Measurements from ENCODE around the gene ZBTB45.
"Not testable (repeated sequence)": the region's sequence is repeated elsewhere in the genome, so short reads cannot be mapped to it uniquely, and the experiment has no call there.

ZBTB45 gene

GRCh38 chr19:58477871-58478270, 41.7 kb downstream of the ZBTB45 start:
- Mint-ChIP-seq H3K9me3 (no peaks in the 10 kb centered on the region), H3K4me1 (peaks cover 45% of the 10 kb centered on the region), H3K4me3 (no peak overlapping the region), H3K27ac (peak overlapping the region in 1 of 2 donors; percentile 94), H3K27me3 (no peaks in the 10 kb centered on the region)
- DNase-seq (no peak), ATAC-seq (no peak)

- Mint-ChIP-seq H3K27me3 (no peaks in the 10 kb centered on the region), H3K4me1 (peaks cover 45% of the 10 kb centered on the region), H3K4me3 (peak overlapping the region; percentile 85 to 92), H3K27ac (peak overlapping the region; percentile 94 to 97), H3K9me3 (no peaks in the 10 kb centered on the region)
- DNase-seq (no peak), ATAC-seq (no peak)
These were observed 42.5 kb downstream of the ZBTB45 start for GRCh38 chr19:58477130-58477529.

GRCh38 chr19:58476498-58477015, 43.1 kb downstream of the ZBTB45 start:
- Mint-ChIP-seq H3K27me3 (no peaks in the 10 kb centered on the region), H3K9me3 (no peaks in the 10 kb centered on the region), H3K27ac (peak overlapping the region; percentile 82 to 97), H3K4me3 (peak overlapping the region; percentile 85 to 92), H3K4me1 (peaks cover 45% of the 10 kb centered on the region)
- DNase-seq (no peak), ATAC-seq (peak; percentile 2)

- peak; percentile 95 to 98 for DNase-seq
- peak; percentile 91 for ATAC-seq
- Mint-ChIP-seq H3K27ac (peak within 1 kb of the TSS; percentile 98 to 99), H3K9me3 (no peaks in the 10 kb centered on the region), H3K4me3 (peak within 1 kb of the TSS; percentile 85 to 92), H3K27me3 (no peaks in the 10 kb centered on the region), H3K4me1 (peaks cover 45% of the 10 kb centered on the region)
These were observed 43.7 kb downstream of the ZBTB45 start, which contains the start of gene ZNF446 for GRCh38 chr19:58475714-58476497. TSS of gene ZNF446 (plus strand) at chr19:58476352. CDS start at chr19:58477219, 867 bp downstream.

- no peaks in the 10 kb centered on the region for H3K27me3 Mint-ChIP-seq
- peak overlapping the region; percentile 85 to 92 for H3K4me3 Mint-ChIP-seq
- H3K4me1 Mint-ChIP-seq, result peaks cover 45% of the 10 kb centered on the region
- no peak for DNase-seq
- ATAC-seq, result peak; percentile 39
- no peaks in the 10 kb centered on the region for H3K9me3 Mint-ChIP-seq
- H3K27ac Mint-ChIP-seq, result peak overlapping the region; percentile 98 to 99
These were observed 44.5 kb downstream of the ZBTB45 start for GRCh38 chr19:58474997-58475713.

GRCh38 chr19:58474291-58474996, 45.2 kb downstream of the ZBTB45 start:
- ATAC-seq, result no peak
- H3K4me1 Mint-ChIP-seq, result peaks cover 45% of the 10 kb centered on the region
- no peaks in the 10 kb centered on the region for H3K27me3 Mint-ChIP-seq
- peak overlapping the region; percentile 85 to 92 for H3K4me3 Mint-ChIP-seq
- DNase-seq, result no peak
- no peaks in the 10 kb centered on the region for H3K9me3 Mint-ChIP-seq
- no peak overlapping the region for H3K27ac Mint-ChIP-seq

GRCh38 chr19:58473775-58474174, 45.8 kb downstream of the ZBTB45 start:
- ATAC-seq (no peak), DNase-seq (no peak)
- no peak overlapping the region for H3K27ac Mint-ChIP-seq
- peaks cover 50% of the 10 kb centered on the region for H3K4me1 Mint-ChIP-seq
- no peaks in the 10 kb centered on the region for H3K27me3 Mint-ChIP-seq
- H3K9me3 Mint-ChIP-seq, result no peaks in the 10 kb centered on the region
- H3K4me3 Mint-ChIP-seq, result no peak overlapping the region

- H3K27me3 Mint-ChIP-seq, result no peaks in the 10 kb centered on the region
- peaks cover 51% of the 10 kb centered on the region for H3K4me1 Mint-ChIP-seq
These were observed 47.9 kb downstream of the ZBTB45 start for GRCh38 chr19:58471736-58472135.

GRCh38 chr19:58470837-58471543, 48.6 kb downstream of the ZBTB45 start:
- not testable (repeated sequence) for ATAC-seq, DNase-seq

More at GRCh38 chr19:58471736-58472135, 47.9 kb downstream of the ZBTB45 start:
- H3K9me3 Mint-ChIP-seq, result no peaks in the 10 kb centered on the region
- DNase-seq, result no peak
- no peak for ATAC-seq
- no peak overlapping the region for H3K27ac Mint-ChIP-seq
- no peak overlapping the region for H3K4me3 Mint-ChIP-seq

GRCh38 chr19:58469241-58470013, 50.2 kb downstream of the ZBTB45 start:
- Mint-ChIP-seq H3K4me1 (peaks cover 37% of the 10 kb centered on the region), H3K27me3 (no peaks in the 10 kb centered on the region), H3K4me3 (no peak overlapping the region), H3K9me3 (no peaks in the 10 kb centered on the region), H3K27ac (peak overlapping the region in 1 of 2 donors; percentile 48)
- ATAC-seq, result no peak
- DNase-seq, result no peak

More at GRCh38 chr19:58470837-58471543, 48.6 kb downstream of the ZBTB45 start:
- H3K27ac Mint-ChIP-seq, H3K9me3 Mint-ChIP-seq, H3K4me3 Mint-ChIP-seq, H3K27me3 Mint-ChIP-seq: not testable (repeated sequence)
- H3K4me1 Mint-ChIP-seq, result peaks cover 50% of the 10 kb centered on the region

GRCh38 chr19:58468216-58468839, 51.3 kb downstream of the ZBTB45 start:
- Mint-ChIP-seq H3K9me3 (no peaks in the 10 kb centered on the region), H3K4me1 (peaks cover 26% of the 10 kb centered on the region), H3K27me3 (no peaks in the 10 kb centered on the region), H3K4me3 (peak overlapping the region; percentile 82 to 97), H3K27ac (peak overlapping the region in 1 of 2 donors; percentile 31)
- ATAC-seq (no peak), DNase-seq (no peak)

- ATAC-seq, result peak; percentile 98
- Mint-ChIP-seq H3K9me3 (no peaks in the 10 kb centered on the region), H3K4me3 (peak within 1 kb of the TSS; percentile 82 to 97), H3K4me1 (peaks cover 26% of the 10 kb centered on the region), H3K27me3 (no peaks in the 10 kb centered on the region), H3K27ac (peak within 1 kb of the TSS; percentile 86 to 94)
- peak; percentile 93 to 97 for DNase-seq
These were observed 52.6 kb downstream of the ZBTB45 start, which contains the start of gene ZNF324 for GRCh38 chr19:58466760-58467589. TSS of gene ZNF324 (plus strand) at chr19:58467080. CDS start at chr19:58469186, 2,106 bp downstream.
